ENCODE data around the gene CRY1.
"Not testable (repeated sequence)": the region's sequence is repeated elsewhere in the genome, so short reads cannot be mapped to it uniquely, and the experiment has no call there.

Gene CRY1

GRCh38 chr12:107086314-107086713 is 7.0 kb downstream of the CRY1 start:
- no peak for TF ChIP-seq CTCF (conservative IDR thresholded peaks at IDR 0.05)
- no peak overlapping the region for H3K27ac ChIP-seq

- no peak for TF ChIP-seq CTCF (conservative IDR thresholded peaks at IDR 0.05)
- H3K27ac ChIP-seq = no peak overlapping the region
These were observed 11.6 kb downstream of the CRY1 start for GRCh38 chr12:107081778-107082177.

DNA sequence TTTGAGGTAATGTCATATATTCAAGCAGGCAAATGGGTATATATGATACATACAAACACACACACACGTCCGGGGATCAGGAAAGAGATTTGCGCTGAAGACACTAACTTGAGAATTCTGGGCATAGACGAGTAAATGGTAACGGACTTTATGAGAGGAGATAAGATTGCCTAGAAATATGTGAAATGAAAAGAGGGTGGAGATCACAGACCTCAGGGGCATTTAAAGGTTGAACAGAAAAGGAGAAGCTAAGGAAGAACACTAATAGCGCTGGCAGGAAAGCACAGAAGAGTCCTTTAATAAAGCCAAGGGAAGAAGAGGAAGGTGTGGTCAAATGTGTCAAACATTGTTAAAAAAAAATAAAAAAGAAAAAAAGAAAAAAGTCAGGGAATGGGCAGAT is 13.1 kb downstream of the CRY1 start:
- no peak for TF ChIP-seq CTCF (conservative IDR thresholded peaks at IDR 0.05)
- no peak overlapping the region for H3K27ac ChIP-seq

DNA sequence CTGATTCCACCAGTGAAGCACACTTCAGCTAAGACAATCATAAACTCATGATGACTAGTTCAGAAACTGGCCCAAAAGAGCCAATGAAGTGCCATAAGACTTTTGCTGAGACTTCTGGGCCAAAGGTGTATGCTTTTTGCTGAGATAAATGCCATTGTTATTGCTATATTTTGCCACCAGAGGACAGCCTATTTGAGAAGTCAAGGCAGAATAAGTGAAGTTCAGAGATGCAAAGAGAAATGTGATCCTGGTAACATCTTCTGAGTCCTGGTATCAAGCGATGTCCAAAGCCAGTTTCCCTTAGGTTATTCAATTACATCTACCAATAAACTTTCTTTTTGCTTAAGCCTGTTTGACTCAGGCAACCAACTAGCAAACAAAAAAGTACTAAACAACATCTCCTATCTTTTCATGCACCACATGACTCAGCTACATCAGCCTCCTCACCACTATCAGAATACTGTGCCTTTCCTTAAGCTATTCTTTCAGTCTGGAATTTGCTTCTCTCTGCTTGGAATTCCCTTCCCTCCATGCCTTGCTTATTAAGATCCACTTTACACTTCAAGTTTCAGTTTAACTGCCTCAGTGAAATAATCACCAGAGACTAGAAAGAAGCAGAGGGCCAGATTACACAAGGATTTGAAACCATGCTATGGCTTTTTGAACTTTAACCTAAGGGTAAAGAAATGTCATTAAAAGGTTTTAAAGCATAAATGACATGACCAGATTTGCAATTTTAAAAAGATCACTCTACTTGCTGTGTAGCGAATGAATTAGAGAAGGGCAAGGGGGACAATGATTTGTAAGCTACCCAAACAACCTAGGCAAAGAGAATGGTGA is 14.0 kb downstream of the CRY1 start:
- TF ChIP-seq CTCF (conservative IDR thresholded peaks at IDR 0.05) = peak; percentile 69
- no peak overlapping the region for H3K27ac ChIP-seq

DNA sequence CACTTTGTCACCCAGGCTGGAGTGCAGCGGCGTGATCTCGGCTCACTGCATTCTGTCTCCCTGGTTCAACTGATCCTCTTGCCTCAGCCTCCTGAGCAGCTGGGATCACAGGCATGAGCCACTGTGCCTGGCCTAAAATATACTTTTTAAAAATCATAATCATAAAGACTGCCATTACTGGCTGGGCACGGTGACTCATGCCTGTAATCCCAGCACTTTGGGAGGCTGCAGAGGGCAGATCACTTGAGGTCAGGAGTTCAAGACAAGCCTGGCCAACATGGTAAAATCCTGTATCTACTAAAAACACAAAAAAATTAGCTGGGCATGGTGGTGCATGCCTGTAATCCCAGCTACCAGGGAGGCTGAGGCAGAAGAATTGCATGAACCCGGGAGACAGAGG is 20.1 kb downstream of the CRY1 start:
- not testable (repeated sequence) for H3K27ac ChIP-seq

- no peak for TF ChIP-seq CTCF (conservative IDR thresholded peaks at IDR 0.05)
- no peak overlapping the region for H3K27ac ChIP-seq
These were observed 26.7 kb downstream of the CRY1 start for GRCh38 chr12:107066691-107067090.

GRCh38 chr12:107064687-107065086 is 28.7 kb downstream of the CRY1 start:
- TF ChIP-seq CTCF (conservative IDR thresholded peaks at IDR 0.05) = no peak

GRCh38 chr12:107064243-107064642 is 29.1 kb downstream of the CRY1 start:
- TF ChIP-seq CTCF (conservative IDR thresholded peaks at IDR 0.05) = no peak
- H3K27ac ChIP-seq = no peak overlapping the region

More at GRCh38 chr12:107064687-107065086, 28.7 kb downstream of the CRY1 start:
- H3K27ac ChIP-seq = no peak overlapping the region

Measured in VCaP (cell line).